ENCODE data around the gene BBS9. TPM values are rescaled to one million over a fixed set of nuclear protein-coding genes. Genes with fewer than 3 reads are reported as not detected.
A peak's percentile ranks its signal among the peaks of the same experiment; 100 is the strongest.

The BBS9 gene
- total and polyA plus RNA-seq, 9 of the 15 experiments (the other 6 are each of a cell fraction or from before 2014, with no cell fraction given): 0.77 to 3.3 (median 2.4) TPM

DNA sequence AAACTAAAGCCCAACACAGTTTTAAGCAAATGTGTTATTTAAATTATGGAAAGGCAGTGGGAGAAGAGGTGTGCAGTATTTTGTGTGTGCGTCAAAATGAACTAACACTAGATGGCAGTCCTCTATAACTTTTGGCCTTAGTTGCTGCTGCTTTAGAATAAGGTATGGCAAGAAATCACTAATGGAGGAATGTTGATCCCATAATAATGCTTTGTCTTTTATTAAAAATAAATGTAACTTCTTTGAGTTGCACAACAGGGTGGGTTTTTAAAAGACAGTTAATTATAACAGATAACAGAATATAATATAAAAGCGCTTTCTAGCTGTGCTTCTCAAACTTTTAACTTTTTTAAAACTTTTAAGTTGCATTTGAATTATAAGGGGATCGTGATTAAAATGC, 56.4 kb downstream of the BBS9 start:
- POLR2A ChIA-PET: interaction anchor here (0.8 kb wide), 1 partner anchor 669 kb away, joined by 3 read pairs; no protein-coding TSS in a partner anchor
- no peaks in the 10 kb centered on the region; the same call in 1 of the 2 replicates for H3K9me3 ChIP-seq (replicated peaks; ENCODE audit: control insufficient read depth, insufficient read depth, low read depth, low read length)
- H3K4me3 ChIP-seq: no peak overlapping the region
- ATAC-seq (peak; percentile 90), FAIRE-seq (peak; percentile 86), DNase-seq (ENCODE audit: extremely low read depth in 1 of 4, low spot score in 3 of 4) (peak; percentile 23 to 64 (median 33))
- BruUV-seq (replicated peaks): no TSS peak
- in situ Hi-C loops (cut with MboI): loop anchor here (10.0 kb wide), 1 partner anchor 739 kb away; no protein-coding TSS in a partner anchor
- no peak overlapping the region for H3K9ac ChIP-seq (ENCODE audit: insufficient read depth in 1 of 2, low read depth in 2 of 2, low read length in 2 of 2)
- intact Hi-C loops (cut with micrococcal nuclease): loop anchor here (1.0 to 10.0 kb wide), 5 partner anchors 57 to 748 kb away; no protein-coding TSS in a partner anchor
- H4K20me1 ChIP-seq (replicated peaks; ENCODE audit: control insufficient read depth, insufficient read depth, low read length): no peaks in the 10 kb centered on the region
- no peaks in the 10 kb centered on the region for H3K79me2 ChIP-seq (ENCODE audit: control insufficient read depth, insufficient read depth, low read length)
- H3K36me3 ChIP-seq (ENCODE audit: control insufficient read depth, insufficient read depth, low read length): no peaks in the 10 kb centered on the region
- H3K9me1 ChIP-seq (ENCODE audit: control insufficient read depth, insufficient read depth, low read length): no peaks in the 10 kb centered on the region
- H2AFZ ChIP-seq (ENCODE audit: low read depth, low read length): no peak overlapping the region
- H3K27me3 ChIP-seq (ENCODE audit: control insufficient read depth in 2 of 2, insufficient read depth in 2 of 2, low read length in 2 of 2): no peaks in the 10 kb centered on the region
- 13% methylated on average over 3 of the region's 3 CpGs for WGBS (ENCODE audit: insufficient coverage, low coverage, missing lambda C conversion rate)
- H3K4me1 ChIP-seq (replicated peaks in 1 of 2; ENCODE audit: control insufficient read depth in 2 of 2, insufficient read depth in 2 of 2, low read length in 2 of 2): no peaks in the 10 kb centered on the region
- no peak overlapping the region for H3K27ac ChIP-seq (ENCODE audit: extremely low read depth, low read depth, low read length)
- CTCF ChIA-PET (ENCODE audit: low intra/inter-chr PET ratio): interaction anchor here (0.6 to 1.4 kb wide), 3 partner anchors 58 to 977 kb away, joined by 3 to 6 read pairs (median 3); no protein-coding TSS in a partner anchor
- no peak overlapping the region for H3K4me2 ChIP-seq (ENCODE audit: insufficient read depth, low read length)
- no peak for TF ChIP-seq ATF7 (IDR thresholded peaks at IDR 0.05)
- TF ChIP-seq, protein P1, sequence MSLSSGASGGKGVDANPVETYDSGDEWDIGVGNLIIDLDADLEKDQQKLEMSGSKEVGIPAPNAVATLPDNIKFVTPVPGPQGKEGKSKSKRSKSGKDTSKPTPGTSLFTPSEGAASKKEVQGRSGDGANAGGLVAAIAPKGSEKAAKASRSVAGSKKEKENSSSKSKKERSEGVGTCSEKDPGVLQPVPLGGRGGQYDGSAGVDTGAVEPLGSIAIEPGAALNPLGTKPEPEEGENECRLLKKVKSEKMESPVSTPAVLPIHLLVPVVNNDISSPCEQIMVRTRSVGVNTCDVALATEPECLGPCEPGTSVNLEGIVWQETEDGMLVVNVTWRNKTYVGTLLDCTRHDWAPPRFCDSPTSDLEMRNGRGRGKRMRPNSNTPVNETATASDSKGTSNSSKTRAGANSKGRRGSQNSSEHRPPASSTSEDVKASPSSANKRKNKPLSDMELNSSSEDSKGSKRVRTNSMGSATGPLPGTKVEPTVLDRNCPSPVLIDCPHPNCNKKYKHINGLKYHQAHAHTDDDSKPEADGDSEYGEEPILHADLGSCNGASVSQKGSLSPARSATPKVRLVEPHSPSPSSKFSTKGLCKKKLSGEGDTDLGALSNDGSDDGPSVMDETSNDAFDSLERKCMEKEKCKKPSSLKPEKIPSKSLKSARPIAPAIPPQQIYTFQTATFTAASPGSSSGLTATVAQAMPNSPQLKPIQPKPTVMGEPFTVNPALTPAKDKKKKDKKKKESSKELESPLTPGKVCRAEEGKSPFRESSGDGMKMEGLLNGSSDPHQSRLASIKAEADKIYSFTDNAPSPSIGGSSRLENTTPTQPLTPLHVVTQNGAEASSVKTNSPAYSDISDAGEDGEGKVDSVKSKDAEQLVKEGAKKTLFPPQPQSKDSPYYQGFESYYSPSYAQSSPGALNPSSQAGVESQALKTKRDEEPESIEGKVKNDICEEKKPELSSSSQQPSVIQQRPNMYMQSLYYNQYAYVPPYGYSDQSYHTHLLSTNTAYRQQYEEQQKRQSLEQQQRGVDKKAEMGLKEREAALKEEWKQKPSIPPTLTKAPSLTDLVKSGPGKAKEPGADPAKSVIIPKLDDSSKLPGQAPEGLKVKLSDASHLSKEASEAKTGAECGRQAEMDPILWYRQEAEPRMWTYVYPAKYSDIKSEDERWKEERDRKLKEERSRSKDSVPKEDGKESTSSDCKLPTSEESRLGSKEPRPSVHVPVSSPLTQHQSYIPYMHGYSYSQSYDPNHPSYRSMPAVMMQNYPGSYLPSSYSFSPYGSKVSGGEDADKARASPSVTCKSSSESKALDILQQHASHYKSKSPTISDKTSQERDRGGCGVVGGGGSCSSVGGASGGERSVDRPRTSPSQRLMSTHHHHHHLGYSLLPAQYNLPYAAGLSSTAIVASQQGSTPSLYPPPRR (CRISPR knock-in tag; IDR thresholded peaks at IDR 0.05; ENCODE audit: borderline replicate concordance): no peak
- TF ChIP-seq BHLHE40 (IDR thresholded peaks at IDR 0.05; ENCODE audit: low read length): no peak
- TF ChIP-seq BDP1 (IDR thresholded peaks at IDR 0.05; ENCODE audit: insufficient read depth, insufficient read length): no peak
- TF ChIP-seq, protein P2, sequence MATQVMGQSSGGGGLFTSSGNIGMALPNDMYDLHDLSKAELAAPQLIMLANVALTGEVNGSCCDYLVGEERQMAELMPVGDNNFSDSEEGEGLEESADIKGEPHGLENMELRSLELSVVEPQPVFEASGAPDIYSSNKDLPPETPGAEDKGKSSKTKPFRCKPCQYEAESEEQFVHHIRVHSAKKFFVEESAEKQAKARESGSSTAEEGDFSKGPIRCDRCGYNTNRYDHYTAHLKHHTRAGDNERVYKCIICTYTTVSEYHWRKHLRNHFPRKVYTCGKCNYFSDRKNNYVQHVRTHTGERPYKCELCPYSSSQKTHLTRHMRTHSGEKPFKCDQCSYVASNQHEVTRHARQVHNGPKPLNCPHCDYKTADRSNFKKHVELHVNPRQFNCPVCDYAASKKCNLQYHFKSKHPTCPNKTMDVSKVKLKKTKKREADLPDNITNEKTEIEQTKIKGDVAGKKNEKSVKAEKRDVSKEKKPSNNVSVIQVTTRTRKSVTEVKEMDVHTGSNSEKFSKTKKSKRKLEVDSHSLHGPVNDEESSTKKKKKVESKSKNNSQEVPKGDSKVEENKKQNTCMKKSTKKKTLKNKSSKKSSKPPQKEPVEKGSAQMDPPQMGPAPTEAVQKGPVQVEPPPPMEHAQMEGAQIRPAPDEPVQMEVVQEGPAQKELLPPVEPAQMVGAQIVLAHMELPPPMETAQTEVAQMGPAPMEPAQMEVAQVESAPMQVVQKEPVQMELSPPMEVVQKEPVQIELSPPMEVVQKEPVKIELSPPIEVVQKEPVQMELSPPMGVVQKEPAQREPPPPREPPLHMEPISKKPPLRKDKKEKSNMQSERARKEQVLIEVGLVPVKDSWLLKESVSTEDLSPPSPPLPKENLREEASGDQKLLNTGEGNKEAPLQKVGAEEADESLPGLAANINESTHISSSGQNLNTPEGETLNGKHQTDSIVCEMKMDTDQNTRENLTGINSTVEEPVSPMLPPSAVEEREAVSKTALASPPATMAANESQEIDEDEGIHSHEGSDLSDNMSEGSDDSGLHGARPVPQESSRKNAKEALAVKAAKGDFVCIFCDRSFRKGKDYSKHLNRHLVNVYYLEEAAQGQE (IDR thresholded peaks at IDR 0.05; ENCODE audit: borderline replicate concordance): peak; percentile 47; the same call in 1 of the 2 replicates
- TF ChIP-seq, protein P2 (CRISPR knock-in tag; IDR thresholded peaks at IDR 0.05; ENCODE audit: low read depth): no peak
- TF ChIP-seq, protein P3, sequence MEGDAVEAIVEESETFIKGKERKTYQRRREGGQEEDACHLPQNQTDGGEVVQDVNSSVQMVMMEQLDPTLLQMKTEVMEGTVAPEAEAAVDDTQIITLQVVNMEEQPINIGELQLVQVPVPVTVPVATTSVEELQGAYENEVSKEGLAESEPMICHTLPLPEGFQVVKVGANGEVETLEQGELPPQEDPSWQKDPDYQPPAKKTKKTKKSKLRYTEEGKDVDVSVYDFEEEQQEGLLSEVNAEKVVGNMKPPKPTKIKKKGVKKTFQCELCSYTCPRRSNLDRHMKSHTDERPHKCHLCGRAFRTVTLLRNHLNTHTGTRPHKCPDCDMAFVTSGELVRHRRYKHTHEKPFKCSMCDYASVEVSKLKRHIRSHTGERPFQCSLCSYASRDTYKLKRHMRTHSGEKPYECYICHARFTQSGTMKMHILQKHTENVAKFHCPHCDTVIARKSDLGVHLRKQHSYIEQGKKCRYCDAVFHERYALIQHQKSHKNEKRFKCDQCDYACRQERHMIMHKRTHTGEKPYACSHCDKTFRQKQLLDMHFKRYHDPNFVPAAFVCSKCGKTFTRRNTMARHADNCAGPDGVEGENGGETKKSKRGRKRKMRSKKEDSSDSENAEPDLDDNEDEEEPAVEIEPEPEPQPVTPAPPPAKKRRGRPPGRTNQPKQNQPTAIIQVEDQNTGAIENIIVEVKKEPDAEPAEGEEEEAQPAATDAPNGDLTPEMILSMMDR (IDR thresholded peaks at IDR 0.05 in 2 of 3, conservative IDR thresholded peaks at IDR 0.05 in 1 of 3; ENCODE audit: insufficient read depth in 2 of 3, low read depth in 1 of 3, low read length in 3 of 3): peak; percentile 57 to 84 (median 71); a peak in 5 of 6 replicates

Data from K562 (cell line).